ENCODE measurements around the gene EIF2B1. TPM values are rescaled to one million over a fixed set of nuclear protein-coding genes. Genes with fewer than 3 reads are reported as not detected.

The EIF2B1 gene
- total RNA-seq, 1 donor from 2014 or later = 58.0 TPM

Other genes starting within 250 kb of the EIF2B1 start
- 44.4 TPM for gene KMT5A, start 249.6 kb downstream of the EIF2B1 start, total RNA-seq
- 7.8 TPM for gene RILPL2, start 197.0 kb downstream of the EIF2B1 start, total RNA-seq
- gene SNRNP35, start 175.5 kb downstream of the EIF2B1 start, total RNA-seq = 24.1 TPM
- gene RILPL1, start 100.0 kb downstream of the EIF2B1 start, total RNA-seq = 20.2 TPM
- gene TMED2, start 49.1 kb downstream of the EIF2B1 start, total RNA-seq = 261 TPM
- gene DDX55, start 31.6 kb downstream of the EIF2B1 start, total RNA-seq = 36.8 TPM
- gene GTF2H3, start 143 bp upstream of the EIF2B1 start, total RNA-seq = 44.1 TPM
- gene TCTN2, start 37.4 kb upstream of the EIF2B1 start, total RNA-seq = 16.8 TPM
- gene ATP6V0A2, start 78.7 kb upstream of the EIF2B1 start, total RNA-seq = 32.7 TPM
- gene DNAH10, start 128.6 kb upstream of the EIF2B1 start, total RNA-seq = 0.60 TPM